D721Med (cell line): ENCODE results near the gene CCDC57.

Source experiments
- DNase-seq: peaks from one replicate; pipeline ENCODE4 v3.0.0; 2011; ENCODE audit warnings: low spot score; ENCODE audit not compliant: insufficient read length
- FAIRE-seq: peaks from 2 replicates; lab custom pipeline; 2011; peaks lifted over from hg19 to GRCh38; lab: Jason Lieb, UNC
- CTCF ChIP-seq: IDR thresholded peaks from 2 replicates; pipeline ENCODE4 v1.5.1; 2012; ENCODE audit warnings: mild to moderate bottlenecking, control low read depth; ENCODE audit not compliant: insufficient read depth; ENCODE audit errors: missing control alignments

CCDC57 gene

GRCh38 chr17:82222816-82223215, 10.2 kb upstream of the CCDC57 start:
- no peak for FAIRE-seq
- no peak for TF ChIP-seq CTCF
- DNase-seq = no peak

- no peak for FAIRE-seq
- TF ChIP-seq CTCF = no peak
- DNase-seq = no peak
These were observed 8.8 kb upstream of the CCDC57 start for GRCh38 chr17:82221341-82221902.

GRCh38 chr17:82219753-82220709, 7.4 kb upstream of the CCDC57 start:
- FAIRE-seq = no peak
- no peak for DNase-seq
- TF ChIP-seq CTCF = no peak

GRCh38 chr17:82219083-82219482, 6.4 kb upstream of the CCDC57 start:
- FAIRE-seq (no peak), DNase-seq (no peak)
- no peak for TF ChIP-seq CTCF

- DNase-seq (no peak), FAIRE-seq (no peak)
- TF ChIP-seq CTCF = no peak
These were observed 5.9 kb upstream of the CCDC57 start for GRCh38 chr17:82218349-82219075.

- no peak for DNase-seq
These were observed 5.0 kb upstream of the CCDC57 start for GRCh38 chr17:82217530-82218204.

More at GRCh38 chr17:82217530-82218204, 5.0 kb upstream of the CCDC57 start:
- no peak for TF ChIP-seq CTCF
- FAIRE-seq = no peak
